A673 (cell line): ENCODE measurements around the gene KIFAP3. TPM values are rescaled to one million over a fixed set of nuclear protein-coding genes. Genes with fewer than 3 reads are reported as not detected.

ENCODE experiments used
- BruUV-seq: library from RNA; stranded (reverse); fragments of 400-500 nt; replicated peaks from 2 replicates; lab custom pipeline; 2021; lab: Mats Ljungman, UMichigan
- CTCF ChIA-PET: fragments of 300-600 bp; sonication (Branson Sonifier 250); formaldehyde crosslinking; loops from one replicate; lab custom pipeline; 2022; ENCODE audit warnings: antibody characterized with exemption; lab: Charles Lee
- POLR2A ChIA-PET: fragments of 300-600 bp; sonication (Branson Sonifier 250); formaldehyde crosslinking; loops from one replicate; lab custom pipeline; 2022; ENCODE audit warnings: antibody characterized with exemption; ENCODE audit not compliant: low non-redundant PET; lab: Charles Lee
- DNase-seq: peaks from one replicate; pipeline ENCODE4 v3.0.0-alpha.2; 2015; ENCODE audit warnings: low spot score
- H3K27ac ChIP-seq: fragments of 200-600 bp; sonication (generic); 2 replicates; pipeline ENCODE4 v1.5.1; 2016; ENCODE audit warnings: mixed run types, low read depth, mild to moderate bottlenecking, mixed read lengths, antibody characterized with exemption, low read length; ENCODE audit not compliant: poor library complexity, severe bottlenecking
- H3K27me3 ChIP-seq: fragments of 200-600 bp; sonication (generic); replicated peaks from 2 replicates; pipeline ENCODE4 v1.6.1; 2017; ENCODE audit warnings: mixed run types, low read depth, mild to moderate bottlenecking, mixed read lengths, antibody characterized with exemption, low read length; ENCODE audit not compliant: insufficient read depth, poor library complexity
- H3K36me3 ChIP-seq: fragments of 200-600 bp; sonication (generic); 2 replicates; pipeline ENCODE4 v1.6.1; 2016; ENCODE audit warnings: mixed run types, mild to moderate bottlenecking, mixed read lengths, antibody characterized with exemption, low read length; ENCODE audit not compliant: insufficient read depth, poor library complexity, severe bottlenecking
- H3K4me1 ChIP-seq: fragments of 200-600 bp; sonication (generic); 2 replicates; pipeline ENCODE4 v1.6.1; 2017; ENCODE audit warnings: mixed run types, mild to moderate bottlenecking, mixed read lengths, antibody characterized with exemption, low read length; ENCODE audit not compliant: insufficient read depth, poor library complexity, severe bottlenecking
- H3K4me3 ChIP-seq: fragments of 200-600 bp; sonication (generic); 2 replicates; pipeline ENCODE4 v1.5.1; 2016; ENCODE audit warnings: low read depth, mixed run types, mild to moderate bottlenecking, mixed read lengths, low read length; ENCODE audit not compliant: poor library complexity, severe bottlenecking
- H3K9me3 ChIP-seq: fragments of 200-600 bp; sonication (generic); 2 replicates; pipeline ENCODE4 v1.6.1; 2016; ENCODE audit warnings: mixed run types, low read depth, mild to moderate bottlenecking, mixed read lengths, antibody characterized with exemption, low read length; ENCODE audit not compliant: poor library complexity, severe bottlenecking
- CTCF ChIP-seq: fragments of 300-800, 200-600 bp; sonication (generic); conservative IDR thresholded peaks from 2 replicates; pipeline ENCODE4 v1.5.1; 2017; ENCODE audit warnings: low read depth, mild to moderate bottlenecking, antibody characterized with exemption, low read length, moderate library complexity, mixed read lengths
- EZH2 ChIP-seq: fragments of 200-600 bp; sonication (generic); IDR thresholded peaks from 2 replicates; pipeline ENCODE4 v1.6.1; 2017; ENCODE audit warnings: borderline replicate concordance, low read depth, mild to moderate bottlenecking, mixed read lengths, antibody characterized with exemption, low read length; ENCODE audit not compliant: poor library complexity, severe bottlenecking
- intact Hi-C: fragments of 100-400 bp; cut with micrococcal nuclease; formaldehyde crosslinking; loops from one replicate; pipeline ENCODE4 v1.10.0; 2022; ENCODE audit not compliant: unreplicated experiment
- total RNA-seq: library from RNA; stranded (reverse); gene quantifications from 2 replicates; pipeline ENCODE4 v1.2.3, GENCODE V29; 2021

KIFAP3 gene
- total RNA-seq, 1 experiment from 2014 or later, result 12.7 TPM

- H3K36me3 ChIP-seq, result no peaks in the 10 kb centered on the region
- BruUV-seq, result no TSS peak
- intact Hi-C loops, result no loop called here
These were observed 46.7 kb downstream of the KIFAP3 start for GRCh38 chr1:170027760-170028159.

GRCh38 chr1:170020859-170021258 is 53.6 kb downstream of the KIFAP3 start:
- no peak for DNase-seq
- H3K9me3 ChIP-seq, result no peaks in the 10 kb centered on the region
- BruUV-seq, result no TSS peak
- TF ChIP-seq CTCF (no peak), EZH2 (no peak)
- no peak overlapping the region for H3K4me3 ChIP-seq
- H3K36me3 ChIP-seq, result no peaks in the 10 kb centered on the region
- intact Hi-C loops, result no loop called here
- H3K27me3 ChIP-seq, result no peaks in the 10 kb centered on the region
- POLR2A ChIA-PET, result no interaction called here
- H3K27ac ChIP-seq, result no peak overlapping the region
- CTCF ChIA-PET, result no interaction called here
- H3K4me1 ChIP-seq, result no peaks in the 10 kb centered on the region

More at GRCh38 chr1:170027760-170028159, 46.7 kb downstream of the KIFAP3 start:
- Histone ChIP-seq H3K27ac (no peak overlapping the region), H3K9me3 (peaks cover 9% of the 10 kb centered on the region), H3K4me3 (no peak overlapping the region), H3K27me3 (no peaks in the 10 kb centered on the region), H3K4me1 (no peaks in the 10 kb centered on the region)
- TF ChIP-seq EZH2 (no peak), CTCF (no peak)
- DNase-seq, result no peak
- ChIA-PET CTCF (no interaction called here), POLR2A (no interaction called here)

GRCh38 chr1:170017478-170017877 is 57.0 kb downstream of the KIFAP3 start:
- intact Hi-C loops, result loop anchor here (5.0 to 10.0 kb wide), 2 partner anchors 130 to 477 kb away; partner anchors contain the start of gene NTMT2
- ChIA-PET POLR2A (no interaction called here), CTCF (no interaction called here)
- no peaks in the 10 kb centered on the region for H3K36me3 ChIP-seq
- BruUV-seq, result no TSS peak
- no peak overlapping the region for H3K27ac ChIP-seq
- H3K4me3 ChIP-seq, result no peak overlapping the region
- H3K4me1 ChIP-seq, result no peaks in the 10 kb centered on the region
- DNase-seq, result no peak
- TF ChIP-seq EZH2 (no peak), CTCF (no peak)
- H3K9me3 ChIP-seq, result no peaks in the 10 kb centered on the region
- H3K27me3 ChIP-seq, result no peaks in the 10 kb centered on the region
